Hematopoietic multipotent progenitor cell treated with erythropoietin and hydrocortisone succinate and interleukin-3 and kit ligand, for 4 days (in vitro differentiated cells): ENCODE measurements around the gene ZNF185.
A peak's percentile ranks its signal among the peaks of the same experiment; 100 is the strongest.

ENCODE experiments used
- DNase-seq: peaks from one replicate; pipeline ENCODE4 v3.0.0-alpha.2; 2015

Gene ZNF185

DNA sequence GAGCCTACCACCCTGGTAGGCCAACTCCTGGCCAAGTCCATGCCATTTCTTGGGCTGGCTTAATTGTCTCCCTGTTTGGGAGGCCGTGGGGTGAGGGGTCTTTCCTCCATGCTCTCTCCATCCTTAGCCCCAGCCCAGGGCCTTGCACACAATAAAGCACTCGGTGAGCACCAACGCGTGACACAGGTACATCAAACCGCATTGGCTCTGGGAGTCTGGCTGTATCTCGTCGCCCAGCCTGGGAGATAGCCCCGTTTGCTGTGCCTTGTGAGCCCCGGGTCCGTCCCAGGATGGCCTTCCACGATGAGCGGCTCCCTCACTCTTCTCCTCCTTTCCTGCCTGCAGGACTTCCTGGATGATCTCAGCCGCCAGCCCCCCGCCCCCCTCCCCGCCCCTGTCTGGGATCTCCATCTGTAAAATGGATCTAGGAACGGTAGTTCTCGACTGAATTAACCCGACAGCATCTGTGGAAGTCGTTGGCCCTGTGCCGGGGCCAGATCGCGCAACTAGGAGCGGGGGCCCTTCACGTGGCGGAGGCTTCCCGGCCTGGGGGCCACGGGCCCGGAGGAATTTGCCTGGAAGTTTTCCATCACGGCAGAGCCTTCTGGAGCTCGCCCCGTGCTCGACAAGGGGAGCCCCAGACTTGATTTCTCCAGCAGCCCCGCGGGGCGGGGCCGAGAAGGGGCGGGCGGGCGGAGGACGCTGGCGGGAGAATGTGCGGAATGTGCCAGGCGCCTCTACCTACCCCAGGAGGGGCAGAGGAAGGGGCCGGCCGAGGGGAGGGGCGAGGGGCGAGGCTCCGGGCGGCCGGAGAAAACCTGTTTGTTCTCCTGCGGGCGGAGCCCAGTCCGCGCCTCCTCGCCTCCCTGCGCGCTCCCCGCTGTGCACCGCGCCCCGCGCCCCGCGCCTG, at the start of gene ZNF185:
ZNF185 (plus strand) TSS at position 846 of the 910 bp plus-strand sequence. CDS start 16,423 bp downstream, outside the sequence.
- peak; percentile 16 for DNase-seq

DNA sequence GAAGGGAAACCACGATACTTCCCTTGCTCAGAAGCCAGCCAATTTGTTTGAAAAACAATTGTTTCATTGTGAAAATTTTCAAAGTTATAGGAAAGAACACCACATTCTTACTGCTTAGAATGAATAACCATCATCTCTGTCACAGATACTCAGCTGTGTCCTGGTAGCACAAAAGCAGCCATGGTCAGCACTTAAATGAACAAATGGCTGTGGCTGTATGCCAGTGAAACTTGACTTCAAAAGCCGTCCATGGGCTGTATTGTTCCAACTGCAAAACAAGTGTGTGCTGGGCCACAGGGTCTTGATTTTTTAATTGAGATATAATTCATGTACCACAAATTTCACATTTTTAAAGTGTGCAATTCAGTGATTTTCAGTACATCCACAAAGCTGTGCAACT, 47.4 kb upstream of the ZNF185 start:
- DNase-seq = no peak

DNA sequence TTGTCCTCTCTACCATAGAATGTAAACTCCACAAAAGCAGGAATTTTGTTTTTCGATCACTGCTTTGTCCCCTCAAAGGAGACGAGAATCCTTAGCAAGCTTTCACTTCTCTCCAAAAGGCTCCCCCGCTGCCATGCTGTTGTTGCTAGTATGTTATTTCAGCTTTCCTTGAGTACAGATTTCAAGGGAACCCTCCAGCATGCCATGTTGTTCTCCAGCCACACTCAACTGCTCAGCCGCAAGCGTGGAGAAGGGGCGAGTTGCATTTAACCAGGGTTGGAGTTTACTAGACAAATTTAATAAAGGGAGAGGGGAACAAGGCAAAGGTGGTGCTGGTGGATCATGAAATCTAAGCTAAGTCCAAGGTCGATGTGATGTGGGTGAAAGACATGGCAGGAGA, 43.9 kb upstream of the ZNF185 start:
- no peak for DNase-seq

DNA sequence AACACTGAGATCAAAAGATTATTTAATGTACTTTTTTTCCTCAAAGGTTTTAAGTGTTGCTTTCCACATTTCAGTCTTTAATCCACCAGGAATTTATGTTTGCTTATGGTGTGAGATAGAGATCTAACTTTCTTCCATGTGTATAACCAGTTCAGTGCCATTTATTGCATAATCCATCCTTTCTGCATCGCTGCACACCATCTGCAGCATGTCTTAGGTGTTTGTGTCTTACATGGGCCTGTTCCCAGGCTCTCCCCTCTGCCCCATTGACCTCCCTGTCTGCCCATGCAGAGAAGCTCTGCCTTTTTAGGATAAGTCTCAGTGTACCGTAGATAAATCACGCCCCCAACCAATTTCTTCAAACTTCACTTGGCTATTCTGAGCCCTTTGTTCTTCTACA, 36.8 kb upstream of the ZNF185 start:
- DNase-seq = no peak

DNA sequence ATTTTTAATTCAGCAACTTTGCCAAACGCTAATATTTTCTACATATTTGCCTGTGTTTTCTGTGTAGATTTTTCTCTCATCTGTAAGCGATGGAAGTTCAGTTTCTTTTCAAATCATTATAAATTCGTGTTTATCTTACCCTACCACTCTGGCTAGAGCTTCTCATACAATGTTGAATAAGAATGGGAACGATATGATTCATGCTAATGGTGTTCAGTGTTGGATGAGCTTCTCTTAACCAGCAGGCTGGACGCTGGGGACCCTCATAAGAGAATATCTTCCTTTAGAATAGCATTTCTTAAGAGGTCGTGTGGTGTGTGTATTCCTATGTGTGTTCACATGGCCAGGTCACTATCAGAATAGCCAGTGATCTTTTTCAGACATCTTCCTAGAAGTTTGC, 36.0 kb upstream of the ZNF185 start:
- DNase-seq = no peak

DNA sequence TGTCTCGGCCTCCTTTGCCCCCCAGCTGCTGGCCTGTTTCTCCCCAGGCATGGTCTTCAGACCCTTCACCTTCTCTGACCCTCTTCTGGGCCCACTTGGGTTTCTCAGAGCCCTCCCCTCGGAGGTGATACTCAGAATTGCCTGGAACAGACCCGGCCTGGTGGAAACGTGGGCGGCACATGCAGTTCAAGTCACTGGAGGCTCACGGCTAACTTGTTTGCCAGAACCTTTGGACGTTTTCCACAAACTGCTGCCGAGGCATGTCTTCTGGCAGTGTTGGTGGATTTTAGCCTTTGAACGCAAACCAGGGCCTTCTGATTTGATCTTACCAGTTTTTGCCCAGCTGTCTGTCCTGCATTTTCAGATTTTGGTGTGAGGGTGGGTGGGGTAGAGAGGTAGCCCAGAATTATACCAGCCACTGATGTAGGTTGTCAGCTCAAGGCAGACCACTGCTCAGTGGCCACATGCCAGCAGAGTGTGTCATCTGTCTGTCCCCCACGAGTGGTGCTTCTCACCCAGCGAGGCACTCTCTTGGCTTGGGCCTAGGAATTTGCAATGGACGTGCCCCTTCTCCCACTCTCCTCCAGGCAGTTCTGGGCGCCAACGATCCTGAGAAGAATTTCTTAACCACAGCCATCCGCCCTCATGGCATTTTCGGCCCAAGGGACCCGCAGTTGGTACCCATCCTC, 32.5 kb upstream of the ZNF185 start:
- DNase-seq = no peak

DNA sequence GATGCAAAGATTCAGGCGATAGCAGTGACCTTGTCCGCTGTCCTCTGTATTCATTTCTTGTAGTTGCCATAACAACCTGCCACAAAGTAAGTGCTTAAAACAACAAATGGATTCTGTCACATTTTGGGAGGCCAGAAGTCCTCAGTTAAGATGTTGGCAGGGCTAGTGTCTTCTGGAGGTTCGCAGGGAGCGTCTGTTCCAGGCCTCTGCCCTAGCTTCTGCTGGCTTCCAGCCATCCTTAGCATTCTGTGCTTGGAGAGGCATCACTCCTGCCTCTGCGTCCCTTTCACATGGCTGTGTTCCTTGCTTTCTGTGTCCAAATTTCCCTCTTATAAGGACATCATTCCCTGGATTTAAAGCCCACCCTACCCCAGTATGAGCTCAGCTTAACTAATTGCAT, 31.5 kb upstream of the ZNF185 start:
- no peak for DNase-seq

DNA sequence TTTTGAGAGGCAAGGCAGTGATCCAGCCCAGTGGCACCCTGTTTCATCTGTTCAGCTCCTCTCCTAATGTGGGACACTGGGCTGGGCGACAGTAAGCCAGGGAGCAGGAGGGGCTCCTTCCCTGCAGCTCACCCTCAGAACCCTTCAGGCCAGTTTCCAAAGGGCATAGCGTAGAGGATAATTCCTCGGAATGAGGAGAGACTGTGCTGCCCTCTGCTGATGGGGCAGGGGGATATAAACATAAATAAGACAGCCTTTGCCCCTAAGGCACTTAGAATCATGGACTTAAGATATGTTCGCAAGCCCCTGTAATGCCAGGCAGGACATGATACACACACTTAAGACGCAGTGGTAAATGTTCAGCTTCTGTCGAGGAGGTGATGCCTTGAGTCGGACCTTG, 27.9 kb upstream of the ZNF185 start:
- DNase-seq = no peak

DNA sequence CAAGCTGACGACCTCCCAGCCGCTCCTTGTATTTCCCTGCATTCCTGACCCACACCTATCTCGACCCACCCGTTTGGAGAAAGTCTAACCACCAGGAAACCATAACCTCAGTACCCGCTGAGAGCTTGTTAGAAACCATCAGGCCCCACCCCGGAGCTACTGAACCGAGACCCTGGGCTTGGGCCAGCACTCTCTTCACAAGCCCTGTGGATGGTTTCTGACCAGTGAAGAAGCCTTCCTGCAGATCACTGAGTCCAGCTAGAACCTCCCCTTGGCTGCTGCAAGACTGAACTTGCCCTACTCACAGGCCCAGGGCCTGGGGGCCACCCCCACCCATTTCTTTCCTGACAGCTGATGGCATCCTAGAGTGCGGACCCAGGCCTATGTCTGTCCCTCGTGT, 26.6 kb upstream of the ZNF185 start:
- DNase-seq = no peak

DNA sequence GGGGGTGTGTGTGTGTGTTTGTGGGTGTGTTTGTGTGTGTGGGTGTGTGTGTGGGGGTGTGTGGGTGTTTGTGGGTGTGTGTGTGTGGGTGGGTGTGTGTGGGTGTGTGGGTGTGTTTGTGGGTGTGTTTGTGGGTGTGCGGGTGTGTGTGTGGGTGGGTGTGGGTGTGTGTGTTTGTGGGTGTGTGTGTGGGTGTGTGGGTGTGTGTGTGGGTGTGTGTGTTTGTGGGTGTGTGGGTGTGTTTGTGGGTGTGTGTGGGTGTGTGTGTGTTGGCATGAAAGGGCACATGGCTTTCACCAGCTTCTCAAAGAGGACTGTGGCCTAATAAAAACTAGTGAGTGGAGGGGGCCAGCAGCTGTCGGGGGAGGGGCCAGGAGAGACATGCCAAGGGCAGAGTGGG, 25.3 kb upstream of the ZNF185 start:
- DNase-seq = no peak

DNA sequence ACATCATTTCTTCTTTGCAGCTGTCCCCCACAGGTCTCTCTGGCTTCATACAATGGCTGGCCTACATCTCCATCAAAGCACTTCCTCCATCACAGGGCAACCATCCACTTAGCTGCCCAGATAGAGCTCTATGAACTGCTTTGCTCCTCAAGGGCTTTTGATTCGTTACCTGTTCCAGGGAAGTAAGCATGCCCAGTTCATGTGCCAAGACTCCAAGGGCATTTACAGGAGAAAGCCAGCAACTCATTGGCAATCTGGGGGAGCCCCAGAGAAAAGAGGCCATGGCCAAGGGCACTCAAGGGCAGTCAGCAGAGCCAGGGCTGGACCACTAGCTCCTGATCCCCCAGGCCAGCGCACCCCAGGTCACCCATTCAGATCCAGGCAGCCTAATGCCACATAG, 24.5 kb upstream of the ZNF185 start:
- DNase-seq = no peak

DNA sequence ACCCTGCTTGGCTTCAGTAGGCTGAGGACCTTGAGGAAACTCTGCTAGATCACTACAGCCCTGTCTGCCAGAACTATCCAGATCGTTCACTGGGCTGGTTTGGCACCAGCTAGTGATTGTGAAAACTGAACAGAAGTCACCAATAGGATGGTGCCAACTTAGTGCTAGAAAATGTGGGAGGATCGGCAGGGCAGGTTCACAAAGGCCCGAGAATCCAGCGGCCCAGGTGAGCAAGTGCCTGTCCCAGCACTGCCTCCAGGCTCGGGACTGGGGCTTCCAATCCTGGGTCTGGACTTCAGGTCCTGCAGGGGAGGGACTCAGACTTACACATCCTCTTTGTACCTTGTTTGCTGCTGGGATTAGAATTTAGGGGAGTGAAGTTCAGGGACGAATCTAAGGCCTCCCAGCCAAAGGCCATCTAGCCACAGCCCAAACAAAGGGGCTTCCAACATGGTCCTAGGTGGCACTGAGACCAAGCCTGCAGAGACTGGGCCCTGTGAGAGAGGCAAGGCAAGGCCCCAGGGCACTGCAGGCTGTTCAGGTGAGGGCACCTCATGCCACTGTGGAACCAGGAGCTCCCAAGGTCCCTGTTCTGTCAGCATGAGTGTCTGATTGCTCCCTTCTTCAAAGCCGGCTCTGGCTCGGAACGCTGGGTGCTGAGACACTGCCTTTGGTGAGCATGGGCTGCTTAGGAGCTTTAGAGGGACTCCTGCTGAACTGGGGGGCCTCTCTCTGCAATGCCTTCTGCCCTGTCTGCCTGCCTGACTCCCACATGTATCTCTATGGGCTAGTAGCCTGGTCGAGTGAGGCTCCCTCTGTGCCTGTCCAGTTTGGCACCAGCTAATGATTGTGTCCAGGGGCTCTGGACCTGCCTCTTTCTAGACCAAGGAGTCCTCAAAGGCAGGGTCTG, 20.7 kb upstream of the ZNF185 start:
- DNase-seq = no peak

DNA sequence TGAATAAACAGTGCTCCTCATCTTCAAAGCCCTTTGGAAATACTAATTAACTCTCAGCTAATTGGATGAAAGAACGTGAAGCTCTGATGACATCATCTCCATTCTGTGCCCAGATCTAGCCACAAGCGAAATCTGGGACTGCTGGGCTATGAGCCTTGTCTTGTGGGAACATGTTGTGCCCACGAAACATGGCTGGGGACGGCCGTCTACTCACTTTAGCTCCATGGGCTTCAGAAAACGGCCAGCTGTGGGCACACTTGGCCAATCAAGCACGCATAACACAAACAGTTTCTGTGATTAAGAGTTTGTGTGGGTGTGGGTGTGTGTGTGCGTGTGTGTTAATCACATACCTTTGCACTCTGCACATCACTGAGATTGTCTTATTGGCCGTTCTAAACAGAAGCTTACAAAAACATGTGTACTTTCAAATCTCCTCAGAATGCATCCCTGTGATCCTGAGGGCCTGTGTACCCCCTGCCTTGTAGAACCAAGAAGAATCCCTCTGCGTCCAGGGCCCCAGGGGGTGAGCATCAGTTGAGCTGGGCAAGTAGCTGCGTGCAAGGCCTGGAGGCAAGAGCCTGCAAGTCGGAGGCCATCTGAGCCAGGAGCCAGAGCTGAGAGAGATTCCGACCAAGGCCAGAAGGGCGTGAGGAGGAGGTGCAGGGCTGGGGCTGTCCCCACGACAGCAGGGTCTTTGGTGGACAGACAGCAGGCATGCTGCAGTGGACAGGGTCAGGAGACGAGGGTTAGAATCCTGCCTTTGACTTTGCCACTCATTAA, 18.7 kb upstream of the ZNF185 start:
- no peak for DNase-seq

DNA sequence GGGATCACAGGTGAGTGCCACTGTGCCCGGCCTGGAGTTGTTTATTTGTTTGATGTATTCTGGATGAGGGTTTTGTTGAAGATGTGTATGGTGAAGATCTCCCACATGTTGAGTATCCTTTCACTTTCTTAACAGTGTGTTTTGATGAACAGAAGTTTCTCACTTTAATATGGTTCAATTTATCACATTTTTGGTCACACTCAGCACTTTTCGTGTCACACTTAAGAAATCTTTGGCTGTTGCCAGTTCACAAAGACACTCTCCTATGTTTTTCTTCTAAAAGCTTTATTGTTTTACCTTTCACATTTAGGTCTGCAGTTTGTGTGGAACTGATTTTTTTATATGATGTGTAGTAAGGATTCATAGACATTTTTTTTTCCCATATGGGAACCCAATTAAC, 16.6 kb upstream of the ZNF185 start:
- no peak for DNase-seq

DNA sequence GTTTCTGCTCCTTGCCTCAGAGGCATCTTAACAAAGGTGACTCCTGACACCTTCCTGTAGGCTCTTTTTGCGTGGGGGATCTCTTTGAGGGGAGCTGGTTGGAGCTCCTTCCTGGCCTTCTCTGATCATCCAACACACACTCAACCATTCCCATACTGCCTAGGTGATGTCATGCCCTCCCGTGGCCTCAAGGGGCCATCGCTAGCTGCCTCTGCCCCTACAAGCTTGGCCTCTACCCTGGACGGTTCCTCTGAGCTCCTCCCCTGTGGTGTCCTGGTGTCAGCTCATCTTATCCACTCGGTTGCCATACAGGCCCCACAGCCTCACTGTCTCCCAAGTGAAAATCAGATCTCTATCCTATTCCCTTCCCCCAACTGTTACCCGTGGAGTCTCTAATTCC, 13.7 kb upstream of the ZNF185 start:
- DNase-seq = no peak

DNA sequence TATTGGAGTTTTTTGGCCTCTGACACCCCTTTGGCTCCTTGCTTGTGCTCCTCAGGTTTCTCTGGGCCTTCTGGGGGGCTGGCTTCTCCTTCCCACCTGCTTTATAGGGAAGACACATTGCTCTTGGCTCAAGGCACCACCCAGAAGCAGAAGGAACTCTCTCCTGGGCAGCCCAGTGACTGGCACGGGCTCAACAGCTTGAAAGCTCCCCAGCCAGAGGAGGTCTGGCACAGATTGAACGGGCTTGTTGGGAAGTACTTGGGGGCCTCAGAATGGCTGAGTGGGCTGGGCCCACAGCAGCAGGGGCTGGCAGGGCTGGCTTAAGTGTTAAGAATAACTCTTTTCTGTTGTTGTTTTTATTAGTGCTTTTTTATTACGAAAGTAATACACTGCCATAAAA, 11.2 kb upstream of the ZNF185 start:
- no peak for DNase-seq

DNA sequence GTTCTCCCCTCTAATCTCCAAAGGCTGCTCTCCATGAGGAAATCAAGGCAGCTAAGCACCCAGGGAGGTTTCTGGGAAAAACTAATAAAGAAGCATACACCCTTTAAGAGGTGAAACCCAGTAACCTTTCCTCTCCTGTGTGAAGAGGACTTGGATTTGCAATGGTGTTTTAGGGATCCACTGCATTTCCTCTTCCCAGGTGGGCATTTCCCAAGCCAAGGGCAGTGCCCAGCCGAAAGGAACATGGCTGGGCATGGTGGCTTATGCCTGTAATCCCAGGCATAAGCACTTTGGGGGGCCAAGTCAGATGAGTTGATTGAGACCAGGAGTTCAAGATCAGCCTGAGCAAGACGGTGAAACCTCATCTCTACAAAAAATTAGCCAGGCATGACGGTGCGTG, 5.4 kb upstream of the ZNF185 start:
- DNase-seq = no peak

DNA sequence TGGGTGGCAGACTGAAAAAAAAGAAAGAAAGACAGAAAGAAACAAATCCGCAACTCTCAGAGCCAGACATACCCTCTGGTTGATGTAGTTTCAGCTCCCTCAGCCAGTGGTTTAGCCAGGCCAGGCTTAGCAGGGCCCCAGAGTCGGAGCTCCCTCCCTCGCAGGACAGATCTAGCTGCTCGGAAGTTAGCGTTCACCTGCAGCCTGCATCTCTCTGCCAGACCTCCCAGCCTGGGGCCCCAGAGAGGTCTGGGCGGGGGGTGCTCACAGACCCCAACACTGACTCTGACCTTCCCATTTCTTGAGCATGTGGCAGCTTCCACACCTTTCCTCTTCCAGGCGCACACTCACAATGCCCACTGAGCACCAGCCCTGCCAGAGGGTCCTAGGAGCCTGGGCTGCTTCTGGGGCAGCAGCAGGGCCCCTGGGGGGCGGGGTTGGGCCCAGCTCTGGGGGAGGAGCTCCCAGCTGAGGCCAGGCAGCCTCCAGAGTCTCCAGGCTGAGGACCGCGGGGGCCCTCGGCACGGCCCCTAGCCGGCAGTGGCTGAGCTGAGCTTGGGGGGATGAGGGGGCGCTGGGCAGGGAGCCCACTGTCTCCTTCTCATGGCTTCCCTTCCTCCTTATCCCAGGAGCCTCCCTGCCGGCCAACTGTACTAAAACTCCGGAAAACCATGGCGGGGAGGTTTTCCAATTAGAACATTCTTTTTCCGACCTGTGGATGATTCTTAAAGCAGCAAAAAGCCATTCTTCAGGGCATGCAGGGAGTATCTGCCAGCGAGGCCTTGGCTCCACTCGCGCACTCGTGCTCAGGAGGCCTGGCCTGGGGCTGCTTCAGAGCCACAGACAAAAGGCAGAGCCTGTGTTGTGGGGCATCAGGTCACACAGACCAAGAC, 4.6 kb upstream of the ZNF185 start:
- DNase-seq = no peak

DNA sequence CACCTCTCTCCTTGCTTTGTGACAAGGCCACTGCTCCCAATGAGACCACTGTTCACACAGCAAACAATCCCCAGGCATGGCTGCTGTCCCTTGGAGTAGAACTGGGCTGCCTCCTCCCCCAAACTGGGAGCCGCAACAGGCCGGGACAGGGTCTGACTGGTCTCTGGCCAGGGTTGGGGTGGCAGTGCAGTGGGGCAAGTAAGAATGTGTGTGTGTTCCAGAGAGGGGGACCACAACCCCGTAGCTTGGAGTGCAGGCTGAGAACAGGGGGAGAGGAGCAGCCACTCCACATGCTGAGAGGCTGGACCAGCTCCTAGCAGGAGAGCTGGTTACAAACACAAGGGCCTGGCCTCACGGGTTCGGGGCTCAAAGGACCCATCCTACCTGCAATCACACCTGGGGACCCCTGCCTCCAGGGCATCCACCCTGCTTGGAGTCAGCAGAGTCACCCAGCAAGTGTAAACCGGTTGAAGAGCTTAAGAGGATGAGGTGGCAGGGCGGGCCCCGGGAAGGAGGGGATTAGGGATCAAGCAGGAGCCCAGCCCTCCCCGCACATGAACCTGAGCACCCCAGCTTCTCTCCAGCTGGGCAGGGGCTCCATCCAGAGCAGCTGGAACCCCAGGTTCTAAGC, 3.8 kb upstream of the ZNF185 start:
- DNase-seq = no peak

DNA sequence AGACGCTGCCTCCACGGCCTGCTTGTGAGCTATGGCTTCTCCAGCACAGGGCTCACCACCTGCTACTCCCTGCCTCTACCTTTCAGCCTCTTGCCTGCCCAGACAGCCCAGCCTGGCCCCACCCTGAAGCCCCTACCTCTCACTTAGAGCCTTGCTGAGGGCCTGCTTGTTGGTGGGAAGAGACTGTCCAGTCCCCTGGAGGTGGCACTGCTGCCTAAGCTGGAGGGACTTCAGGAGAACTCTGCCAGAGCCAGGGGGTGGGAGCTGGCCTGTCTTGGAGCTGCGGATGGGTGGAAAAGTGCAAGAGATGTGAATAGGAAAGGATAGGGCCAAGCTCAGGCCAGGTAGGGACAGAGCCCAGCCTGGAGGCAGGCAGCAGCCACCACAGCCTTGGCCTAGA, 2.7 kb upstream of the ZNF185 start:
- no peak for DNase-seq
